Measurements from ENCODE around the gene RPUSD4. TPM values are rescaled to one million over a fixed set of nuclear protein-coding genes. Genes with fewer than 3 reads are reported as not detected.

Gene RPUSD4
- total and polyA plus RNA-seq, 10 of the 15 experiments (the other 5 are each of a cell fraction or from before 2014, with no cell fraction given): 24.5 to 47.6 (median 31.7) TPM

DNA sequence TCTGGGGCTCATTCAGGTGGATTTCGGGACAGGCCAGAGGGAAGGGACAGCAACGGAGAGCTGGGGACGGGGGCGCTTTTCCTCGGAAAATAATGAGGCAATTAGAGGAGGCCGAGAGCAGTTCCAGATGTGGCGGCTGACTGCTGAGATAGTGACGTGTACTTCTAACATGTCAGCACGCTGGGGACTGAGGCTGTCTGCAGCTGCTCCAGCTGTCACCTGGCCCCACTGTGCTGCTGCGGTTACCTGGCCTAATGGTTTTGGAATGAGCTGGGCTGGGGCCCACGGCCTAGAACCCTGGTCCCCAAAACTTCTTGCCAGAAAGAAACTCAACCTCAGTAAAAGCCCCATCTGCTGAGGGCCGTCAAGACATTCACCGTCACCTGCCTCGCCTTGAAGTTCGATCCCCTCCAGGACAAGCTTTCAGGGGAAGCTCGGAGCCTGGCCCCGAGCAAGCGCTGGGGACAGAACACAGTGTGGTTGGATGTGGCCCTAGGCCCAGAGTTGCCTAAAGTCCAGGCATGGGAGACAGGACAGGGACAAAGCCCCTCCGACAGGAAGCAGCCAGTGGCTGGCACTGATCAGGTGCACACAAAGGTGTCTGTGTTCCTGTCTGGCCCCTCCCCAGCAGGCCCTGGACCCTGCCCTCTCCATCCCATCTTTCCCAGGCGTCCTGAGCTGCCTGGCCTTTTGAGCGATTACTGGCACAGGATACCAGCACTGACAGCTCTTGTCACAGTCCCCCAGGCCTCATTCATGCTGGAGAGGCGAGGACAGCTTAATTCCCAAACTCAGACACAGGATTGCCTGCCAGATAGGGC is 22.1 kb downstream of the RPUSD4 start:
- 19% methylated on average over 22 of the region's 22 CpGs for WGBS (ENCODE audit: insufficient coverage, insufficient replicate concordance, low lambda C conversion rate, missing lambda C conversion rate)
- RAD21 ChIA-PET (ENCODE audit: unreplicated experiment): interaction anchor here (0.6 to 1.5 kb wide), 10 partner anchors 22 to 302 kb away, joined by 3 to 6 read pairs (median 4); partner anchors contain the start of genes FAM118B, HYLS1 and RPUSD4
- in situ Hi-C loops (cut with MboI) (no loop called here), intact Hi-C loops (cut with micrococcal nuclease; ENCODE audit: unreplicated experiment) (loop anchor here (1.0 to 2.0 kb wide), 2 partner anchors 127 to 266 kb away; partner anchors contain the start of gene CDON)
- POLR2A ChIA-PET: interaction anchor here (0.5 to 1.4 kb wide), 2 partner anchors 8 to 10 kb away, joined by 6 read pairs; no protein-coding TSS in a partner anchor
- BruUV-seq (replicated peaks): no TSS peak
- SMC1A ChIA-PET (ENCODE audit: uncharacterized antibody, unreplicated experiment): interaction anchor here (0.9 to 2.8 kb wide), 10 partner anchors 9 to 266 kb away, joined by 3 to 9 read pairs (median 5); no protein-coding TSS in a partner anchor
- Histone ChIP-seq H2AFZ (ENCODE audit: control insufficient read depth, low read depth, low read length) (peak overlapping the region; percentile 21; the same call in 1 of the 2 replicates), H3K9me3 (replicated peaks; ENCODE audit: control insufficient read depth, insufficient read depth, low read length) (no peaks in the 10 kb centered on the region), H3K4me3 (peak overlapping the region; percentile 43; the same call in 1 of the 2 replicates), H3K4me2 (ENCODE audit: control insufficient read depth, insufficient read depth) (peak overlapping the region; percentile 60), H3K36me3 (ENCODE audit: control insufficient read depth in 2 of 2, insufficient read depth in 2 of 2, low read length in 1 of 2) (peaks cover 0 to 14% of the 10 kb centered on the region in 2 experiments; a peak in 3 of 4 replicates), H3K4me1 (ENCODE audit: control insufficient read depth, insufficient read depth, low read length) (peaks cover 30% of the 10 kb centered on the region), H4K20me1 (ENCODE audit: control insufficient read depth, insufficient read depth) (no peaks in the 10 kb centered on the region), H3K27ac (ENCODE audit: control insufficient read depth, insufficient read depth) (peak overlapping the region; percentile 66), H3K79me2 (ENCODE audit: control insufficient read depth, insufficient read depth, low read length) (no peaks in the 10 kb centered on the region), H3K9ac (ENCODE audit: control insufficient read depth, insufficient read depth, low read length) (peak overlapping the region; percentile 24; the same call in 1 of the 2 replicates), H3K27me3 (replicated peaks in 1 of 2; ENCODE audit: control insufficient read depth in 2 of 2, insufficient read depth in 2 of 2, low read length in 1 of 2) (no peaks in the 10 kb centered on the region)
- DNase-seq (ENCODE audit: low read depth, low spot score) (peak; percentile 52), FAIRE-seq (peak; percentile 98), ATAC-seq (peak; percentile 86)
- CTCF ChIA-PET: interaction anchor here (0.7 to 10.7 kb wide), 6 partner anchors 128 to 269 kb away, joined by 3 to 220 read pairs (median 4); partner anchors contain the start of gene VSIG10L2
- TF ChIP-seq WRNIP1 (IDR thresholded peaks at IDR 0.05; ENCODE audit: borderline replicate concordance, low read depth, low read length): no peak
- TF ChIP-seq ZNF622 (IDR thresholded peaks at IDR 0.05): no peak
- peak; percentile 53 for TF ChIP-seq NFIC (IDR thresholded peaks at IDR 0.05; ENCODE audit: low read depth, low read length)
- TF ChIP-seq, protein P1, sequence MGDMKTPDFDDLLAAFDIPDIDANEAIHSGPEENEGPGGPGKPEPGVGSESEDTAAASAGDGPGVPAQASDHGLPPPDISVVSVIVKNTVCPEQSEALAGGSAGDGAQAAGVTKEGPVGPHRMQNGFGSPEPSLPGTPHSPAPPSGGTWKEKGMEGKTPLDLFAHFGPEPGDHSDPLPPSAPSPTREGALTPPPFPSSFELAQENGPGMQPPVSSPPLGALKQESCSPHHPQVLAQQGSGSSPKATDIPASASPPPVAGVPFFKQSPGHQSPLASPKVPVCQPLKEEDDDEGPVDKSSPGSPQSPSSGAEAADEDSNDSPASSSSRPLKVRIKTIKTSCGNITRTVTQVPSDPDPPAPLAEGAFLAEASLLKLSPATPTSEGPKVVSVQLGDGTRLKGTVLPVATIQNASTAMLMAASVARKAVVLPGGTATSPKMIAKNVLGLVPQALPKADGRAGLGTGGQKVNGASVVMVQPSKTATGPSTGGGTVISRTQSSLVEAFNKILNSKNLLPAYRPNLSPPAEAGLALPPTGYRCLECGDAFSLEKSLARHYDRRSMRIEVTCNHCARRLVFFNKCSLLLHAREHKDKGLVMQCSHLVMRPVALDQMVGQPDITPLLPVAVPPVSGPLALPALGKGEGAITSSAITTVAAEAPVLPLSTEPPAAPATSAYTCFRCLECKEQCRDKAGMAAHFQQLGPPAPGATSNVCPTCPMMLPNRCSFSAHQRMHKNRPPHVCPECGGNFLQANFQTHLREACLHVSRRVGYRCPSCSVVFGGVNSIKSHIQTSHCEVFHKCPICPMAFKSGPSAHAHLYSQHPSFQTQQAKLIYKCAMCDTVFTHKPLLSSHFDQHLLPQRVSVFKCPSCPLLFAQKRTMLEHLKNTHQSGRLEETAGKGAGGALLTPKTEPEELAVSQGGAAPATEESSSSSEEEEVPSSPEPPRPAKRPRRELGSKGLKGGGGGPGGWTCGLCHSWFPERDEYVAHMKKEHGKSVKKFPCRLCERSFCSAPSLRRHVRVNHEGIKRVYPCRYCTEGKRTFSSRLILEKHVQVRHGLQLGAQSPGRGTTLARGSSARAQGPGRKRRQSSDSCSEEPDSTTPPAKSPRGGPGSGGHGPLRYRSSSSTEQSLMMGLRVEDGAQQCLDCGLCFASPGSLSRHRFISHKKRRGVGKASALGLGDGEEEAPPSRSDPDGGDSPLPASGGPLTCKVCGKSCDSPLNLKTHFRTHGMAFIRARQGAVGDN (IDR thresholded peaks at IDR 0.05): no peak
- 0 out of 2 replicates have a peak, but pooled peaks have one; percentile 51 for TF ChIP-seq GABPA (IDR thresholded peaks at IDR 0.05; ENCODE audit: low read depth)
- TF ChIP-seq CUX1 (IDR thresholded peaks at IDR 0.05; ENCODE audit: insufficient replicate concordance, low read depth, low read length): no peak
- peak; percentile 66 for TF ChIP-seq MTA2 (IDR thresholded peaks at IDR 0.05; ENCODE audit: low read depth)
- no peak for TF ChIP-seq RBBP5 (conservative IDR thresholded peaks at IDR 0.05)
- TF ChIP-seq SMARCA5 (IDR thresholded peaks at IDR 0.05): no peak
- TF ChIP-seq TARDBP (IDR thresholded peaks at IDR 0.05; ENCODE audit: borderline replicate concordance): no peak
- peak; percentile 46 to 80; a peak in 3 of 4 replicates for TF ChIP-seq BHLHE40 (IDR thresholded peaks at IDR 0.05; ENCODE audit: borderline replicate concordance in 1 of 2, low read depth in 2 of 2, low read length in 1 of 2)
- TF ChIP-seq MEF2A (IDR thresholded peaks at IDR 0.05; ENCODE audit: insufficient read depth, low read depth, low read length): 0 out of 2 replicates have a peak, but pooled peaks have one; percentile 39
- TF ChIP-seq FOXM1 (IDR thresholded peaks at IDR 0.05; ENCODE audit: low read depth, low read length): peak; percentile 67

Measured in GM12878 (cell line).